Transverse colon (tissue), 4 donors: ENCODE data around the gene GFPT2. TPM values are rescaled to one million over a fixed set of nuclear protein-coding genes. Genes with fewer than 3 reads are reported as not detected.

Source experiments
- DNase-seq: peaks from one replicate; pipeline ENCODE4 v3.0.0-alpha.2; 2019
- H3K27ac ChIP-seq, 4 donors: fragments of 200-600 bp; sonication (generic); 2 replicates each; pipeline ENCODE4 v1.5.1; 2016 to 2018; ENCODE audit warnings: inconsistent platforms in 4 of 4
- H3K27me3 ChIP-seq: fragments of 200-600 bp; sonication (generic); 2 replicates; pipeline ENCODE4 v1.5.1; 2017; ENCODE audit warnings: inconsistent platforms
- H3K36me3 ChIP-seq, 4 donors: fragments of 200-600 bp; sonication (generic); 2 replicates each; pipeline ENCODE4 v1.5.1; 2017 to 2019; ENCODE audit warnings: inconsistent platforms in 4 of 4
- H3K4me1 ChIP-seq, 4 donors: fragments of 200-600 bp; sonication (generic); 2 replicates each; pipeline ENCODE4 v1.5.1; 2017 to 2020; ENCODE audit warnings: inconsistent platforms in 4 of 4
- H3K4me3 ChIP-seq, 4 donors: fragments of 200-600 bp; sonication (generic); 1 replicate in 1 of 4; 2 replicates in 3 of 4; pipeline versions ENCODE4 v1.5.1 to v1.6.1; 2017 to 2019; ENCODE audit warnings: inconsistent platforms in 4 of 4
- H3K9me3 ChIP-seq, 2 donors: fragments of 200-600 bp; sonication (generic); 2 replicates each; pipeline ENCODE4 v1.5.1; 2017 to 2019; ENCODE audit warnings: inconsistent platforms in 2 of 2
- CTCF ChIP-seq, 5 experiments: fragments of 200-600 bp in 3 of 5; fragments of 450-650 bp in 2 of 5; sonication (generic) in 3 of 5; IDR thresholded peaks; 1 replicate in 2 of 5; 2 replicates in 3 of 5; pipeline ENCODE4 v1.5.1; 2016 to 2017; ENCODE audit warnings: antibody characterized with exemption in 5 of 5, inconsistent platforms in 3 of 5, mild to moderate bottlenecking in 2 of 5, moderate library complexity in 1 of 5
- EP300 ChIP-seq: sonication (generic); formaldehyde crosslinking; IDR thresholded peaks from one replicate; pipeline ENCODE4 v1.6.1; 2017; ENCODE audit warnings: antibody characterized with exemption, low read depth
- POLR2A ChIP-seq: fragments of 450-650 bp; IDR thresholded peaks from one replicate; pipeline ENCODE4 v1.6.1; 2016; ENCODE audit warnings: antibody characterized with exemption, mild to moderate bottlenecking, moderate library complexity
- POLR2AphosphoS5 ChIP-seq, 3 donors: sonication (generic); formaldehyde crosslinking; IDR thresholded peaks; one replicate each; pipeline ENCODE4 v1.6.1; 2016; ENCODE audit warnings: antibody characterized with exemption in 3 of 3
- WGBS, 2 donors: methylation state at CpG; one replicate each; pipeline ENCODE4 v1.1.5; 2018; ENCODE audit warnings: low coverage in 1 of 2; 5-methylcytosine and 5-hydroxymethylcytosine counted together
- in situ Hi-C, 4 donors: fragments of 200-750 bp; cut with MboI; loops; one replicate each; pipeline versions ENCODE4 v1.15.0 to v1.15.1; 2017; ENCODE audit warnings: low sequenced_read_pairs in 3 of 4, low pct_ligation_motif_present in 1 of 4, low pct_unique_long_range_greater_than_20kb in 1 of 4
- intact Hi-C: fragments of 100-400 bp; cut with DNase I; formaldehyde crosslinking; loops from one replicate; pipeline ENCODE4 v1.15.1; 2023; ENCODE audit warnings: low total_unique reads
- total RNA-seq, 4 donors: library from RNA; depleted of rRNA; stranded (reverse); fragments of >200 nt; gene quantifications; one replicate each; pipeline ENCODE4 v1.1.0, GENCODE V29; 2016

The GFPT2 gene
- total RNA-seq, 4 donors from 2014 or later, result 5.9 to 47.4 (median 11.2) TPM

DNA sequence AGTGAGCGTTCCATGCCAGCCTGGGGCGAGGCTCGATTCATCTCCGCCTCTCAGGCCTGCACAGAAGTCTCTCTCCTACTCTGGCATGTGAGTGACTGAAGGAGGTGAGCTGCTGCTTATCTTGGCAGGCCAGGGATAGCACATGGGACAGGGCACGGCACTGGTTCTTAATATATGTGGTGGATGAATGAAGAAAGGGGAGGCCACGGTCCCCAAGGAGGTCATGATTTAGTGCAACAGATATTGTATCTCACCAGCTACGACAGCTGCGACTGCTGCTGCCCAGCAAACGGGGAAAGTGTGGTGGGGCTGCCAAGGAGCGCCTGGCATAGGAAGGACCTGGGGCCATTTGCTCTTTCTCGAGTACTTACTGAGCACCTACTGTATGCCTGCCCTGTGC, 41.9 kb downstream of the GFPT2 start:
- in situ Hi-C loops, result no loop called here
- H3K9me3 ChIP-seq, result no peaks in the 10 kb centered on the region

DNA sequence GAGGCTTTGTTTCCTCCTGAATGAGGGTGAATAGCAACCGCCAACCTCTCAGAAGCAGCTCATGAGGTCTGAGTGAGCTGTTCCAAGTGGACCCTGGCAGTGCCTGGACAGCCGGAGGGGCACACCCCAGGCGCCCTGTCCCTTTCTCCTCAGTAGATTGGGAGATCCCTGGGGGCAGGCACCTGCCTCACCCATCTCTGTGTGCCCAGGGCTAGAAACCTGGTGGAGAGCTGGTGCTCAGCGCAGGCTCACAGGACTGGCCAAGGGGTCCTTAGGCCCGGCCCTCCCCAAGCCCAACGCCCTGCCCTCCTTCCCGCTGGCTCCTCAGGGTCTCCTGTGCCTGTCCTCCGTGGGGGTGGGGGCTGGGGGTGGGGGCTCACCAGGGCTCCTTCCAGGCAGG, 46.3 kb downstream of the GFPT2 start:
- Histone ChIP-seq H3K9me3 (no peaks in the 10 kb centered on the region), H3K27me3 (no peaks in the 10 kb centered on the region), H3K4me3 (no peak overlapping the region), H3K4me1 (no peaks in the 10 kb centered on the region), H3K36me3 (no peaks in the 10 kb centered on the region), H3K27ac (no peak overlapping the region)
- intact Hi-C loops, result no loop called here
- in situ Hi-C loops, result no loop called here
- no peak for DNase-seq
- 65% methylated on average over 3 of the region's 8 CpGs; no CpG with 5 or more reads in 1 of the 2 donors for WGBS, 2 donors
- TF ChIP-seq CTCF (IDR thresholded peaks at IDR 0.05) (no peak), POLR2AphosphoS5 (IDR thresholded peaks at IDR 0.05) (no peak), EP300 (no peak), POLR2A (no peak)

More for the DNA sequence above, 41.9 kb downstream of the GFPT2 start:
- H3K27ac ChIP-seq, result no peak overlapping the region
- intact Hi-C loops, result no loop called here
- no peak overlapping the region for H3K4me3 ChIP-seq
- DNase-seq, result no peak
- TF ChIP-seq POLR2AphosphoS5 (IDR thresholded peaks at IDR 0.05) (no peak), CTCF (IDR thresholded peaks at IDR 0.05) (no peak), POLR2A (no peak), EP300 (no peak)
- 86% methylated on average over 11 of the region's 11 CpGs; no CpG with 5 or more reads in 1 of the 2 donors for WGBS, 2 donors
- H3K27me3 ChIP-seq, result no peaks in the 10 kb centered on the region
- no peaks in the 10 kb centered on the region for H3K36me3 ChIP-seq
- no peaks in the 10 kb centered on the region for H3K4me1 ChIP-seq

GRCh38 chr5:180305481-180305880, 47.7 kb downstream of the GFPT2 start:
- H3K27ac ChIP-seq, result no peak overlapping the region
- intact Hi-C loops (no loop called here), in situ Hi-C loops (no loop called here)
- no peaks in the 10 kb centered on the region for H3K27me3 ChIP-seq
- no peaks in the 10 kb centered on the region for H3K4me1 ChIP-seq
- DNase-seq, result no peak
- WGBS, 2 donors, result 78 to 92% methylated on average over 5 to 12 of the region's 12 CpGs
- TF ChIP-seq POLR2AphosphoS5 (IDR thresholded peaks at IDR 0.05) (no peak), EP300 (no peak), POLR2A (no peak), CTCF (IDR thresholded peaks at IDR 0.05) (no peak)
- no peaks in the 10 kb centered on the region for H3K36me3 ChIP-seq
- H3K4me3 ChIP-seq, result no peak overlapping the region
- H3K9me3 ChIP-seq, result no peaks in the 10 kb centered on the region

- Histone ChIP-seq H3K36me3 (no peaks in the 10 kb centered on the region), H3K4me1 (no peaks in the 10 kb centered on the region), H3K9me3 (no peaks in the 10 kb centered on the region), H3K27ac (no peak overlapping the region), H3K27me3 (no peaks in the 10 kb centered on the region), H3K4me3 (no peak overlapping the region)
- TF ChIP-seq POLR2AphosphoS5 (IDR thresholded peaks at IDR 0.05) (no peak), CTCF (IDR thresholded peaks at IDR 0.05) (no peak), POLR2A (no peak), EP300 (no peak)
- intact Hi-C loops (no loop called here), in situ Hi-C loops (no loop called here)
- DNase-seq, result no peak
- WGBS, 2 donors, result 82% methylated on average over 16 of the region's 18 CpGs; no CpG with 5 or more reads in 1 of the 2 donors
These were observed 48.4 kb downstream of the GFPT2 start for GRCh38 chr5:180304431-180305375.
